Spleen (tissue), 3 donors: ENCODE measurements around the gene ZCRB1.

Source experiments
- POLR2A ChIP-seq, 3 donors: fragments of 450-650 bp; IDR thresholded peaks; one replicate each; pipeline ENCODE4 v1.5.1; 2017; ENCODE audit warnings: antibody characterized with exemption in 3 of 3, mild to moderate bottlenecking in 1 of 3
- POLR2AphosphoS5 ChIP-seq, 3 donors: sonication (generic); formaldehyde crosslinking; IDR thresholded peaks; one replicate each; pipeline ENCODE4 v1.5.1; 2017; ENCODE audit warnings: antibody characterized with exemption in 3 of 3

DNA sequence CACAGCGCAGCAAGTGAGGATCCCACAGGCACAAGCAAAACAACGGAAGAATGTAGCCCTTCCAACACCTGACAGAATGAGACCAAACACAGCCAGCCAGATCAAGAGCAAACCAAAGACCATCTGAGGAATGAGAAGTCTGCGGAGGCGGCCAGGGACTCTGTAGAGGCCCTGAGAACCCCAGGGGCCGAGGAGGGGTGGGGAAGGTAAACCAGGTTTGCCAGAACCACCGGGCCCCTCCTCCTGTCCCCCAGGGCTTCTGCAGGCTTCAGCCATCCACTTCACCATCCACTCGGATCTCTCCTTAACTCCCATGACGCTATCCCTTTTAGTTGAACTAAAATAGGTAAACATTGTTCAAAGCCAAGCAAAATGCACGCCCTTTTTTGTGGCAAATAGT lies 37.4 kb downstream of the ZCRB1 start:
- no peak for TF ChIP-seq POLR2A (IDR thresholded peaks at IDR 0.05)
- no peak for TF ChIP-seq POLR2AphosphoS5 (IDR thresholded peaks at IDR 0.05)
